AG10803 (cell line): ENCODE results near the gene ZNRF4.

Experiments used
- DNase-seq: peaks from one replicate; pipeline ENCODE4 v3.0.0; 2010; ENCODE audit warnings: low read depth
- H3K4me3 ChIP-seq: 2 replicates; pipeline ENCODE4 v1.5.1; 2011; ENCODE audit warnings: mild to moderate bottlenecking, low read length, control low read depth
- CTCF ChIP-seq: conservative IDR thresholded peaks from 2 replicates; pipeline ENCODE4 v1.5.1; 2011; ENCODE audit warnings: mild to moderate bottlenecking, low read length, control low read depth, inconsistent platforms

ZNRF4 gene

DNA sequence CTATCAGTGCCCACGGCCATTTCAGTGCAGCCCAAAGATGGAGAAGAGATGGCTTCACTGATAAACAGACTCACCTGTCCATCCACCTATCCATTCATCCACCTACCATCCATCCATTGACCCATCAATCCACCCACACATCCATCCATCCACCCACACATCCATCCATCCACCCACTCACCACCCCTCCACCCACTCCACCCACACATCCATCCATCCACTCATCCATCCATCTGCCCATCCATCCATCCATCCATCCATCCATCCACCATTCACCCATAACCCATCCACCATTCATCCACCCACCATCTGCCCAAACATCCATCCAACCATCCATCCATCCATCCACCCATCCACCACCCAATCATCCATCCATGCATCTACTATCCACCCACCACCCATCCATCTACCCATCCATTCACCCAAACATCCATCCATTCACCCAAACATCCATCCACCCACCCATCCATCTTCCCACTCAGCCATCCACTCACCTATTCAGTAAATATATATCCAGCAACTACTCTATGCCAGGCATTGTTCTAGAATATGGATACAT, 31.6 kb upstream of the ZNRF4 start:
- H3K4me3 ChIP-seq = no peak overlapping the region
- no peak for TF ChIP-seq CTCF
- no peak for DNase-seq

DNA sequence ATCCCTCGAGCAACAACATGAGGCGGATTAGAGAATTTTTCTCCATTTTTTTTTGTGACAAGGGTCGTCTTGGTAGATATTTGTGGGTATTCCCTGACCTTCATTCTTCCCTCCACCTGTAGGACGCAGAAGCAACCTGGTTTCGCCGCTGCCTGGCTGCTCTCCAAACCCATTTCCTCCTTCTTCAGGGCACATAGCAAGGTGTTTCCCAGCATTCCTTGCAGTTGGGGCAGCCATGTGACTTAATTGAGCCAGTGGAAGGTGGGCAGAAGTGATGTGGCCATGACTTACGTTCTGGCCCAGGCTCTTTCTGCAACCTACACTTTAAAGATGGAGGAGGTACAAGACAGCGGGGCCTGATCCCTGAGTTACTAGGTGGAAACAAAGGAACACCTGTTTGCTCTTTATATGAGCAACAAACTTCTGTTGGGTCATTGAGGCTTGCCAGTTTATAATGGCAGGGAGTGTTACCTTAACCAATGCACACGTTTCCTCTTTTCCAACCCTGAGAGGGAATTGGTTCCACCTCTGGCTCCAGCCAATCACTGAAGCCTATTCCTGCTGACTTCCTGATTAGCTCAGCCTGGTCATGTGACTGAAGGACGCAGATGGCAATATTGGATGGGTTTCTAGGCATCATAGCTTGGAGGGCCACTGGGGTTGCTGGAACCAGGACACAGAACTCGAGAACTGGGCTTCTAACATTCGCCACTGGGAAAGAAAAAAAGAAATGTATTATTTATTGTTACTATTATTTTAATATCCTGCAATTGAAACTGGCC, 30.8 kb upstream of the ZNRF4 start:
- no peak for DNase-seq
- TF ChIP-seq CTCF = no peak
- H3K4me3 ChIP-seq = no peak overlapping the region

DNA sequence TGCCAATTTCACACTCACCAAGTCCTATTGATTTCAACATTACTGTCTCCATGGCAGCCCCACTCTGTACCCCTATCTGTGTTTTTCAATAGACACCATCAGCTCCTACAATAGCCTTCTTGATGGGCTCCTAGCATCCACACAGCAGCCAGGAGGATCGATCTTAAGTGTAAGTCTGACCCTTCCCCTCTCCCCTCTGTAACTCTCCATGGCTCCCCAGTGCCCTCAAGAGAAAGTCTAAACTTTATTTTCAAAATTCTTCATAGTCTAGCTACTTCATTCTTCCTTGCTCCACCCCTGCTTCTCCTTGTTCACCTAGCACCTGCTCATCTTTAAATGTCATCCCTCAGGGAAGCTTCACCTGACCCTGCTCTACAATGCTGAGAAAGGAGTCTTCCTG, 30.0 kb upstream of the ZNRF4 start:
- H3K4me3 ChIP-seq = no peak overlapping the region
- no peak for DNase-seq
- no peak for TF ChIP-seq CTCF

DNA sequence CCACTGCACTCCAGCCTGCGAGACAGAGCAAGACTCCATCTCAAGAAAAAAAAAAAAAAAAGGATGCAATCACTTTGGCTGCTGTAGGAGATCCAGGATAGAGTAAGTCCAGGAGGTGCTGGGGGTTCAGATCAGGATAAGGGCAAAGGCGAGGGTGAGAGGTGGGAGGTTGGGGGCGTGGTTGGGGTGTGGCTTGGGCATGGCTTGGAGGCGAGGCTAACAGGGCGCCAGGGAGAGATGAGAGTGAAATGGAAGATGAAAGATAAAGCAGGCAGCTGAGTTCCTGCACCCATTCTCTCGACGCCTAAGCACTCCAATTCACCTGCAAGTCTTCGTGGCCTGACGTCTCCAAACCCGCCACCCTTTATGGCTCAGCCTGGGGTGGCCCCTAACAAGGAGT, 25.0 kb upstream of the ZNRF4 start:
- no peak for DNase-seq
- H3K4me3 ChIP-seq = no peak overlapping the region
- TF ChIP-seq CTCF = no peak

DNA sequence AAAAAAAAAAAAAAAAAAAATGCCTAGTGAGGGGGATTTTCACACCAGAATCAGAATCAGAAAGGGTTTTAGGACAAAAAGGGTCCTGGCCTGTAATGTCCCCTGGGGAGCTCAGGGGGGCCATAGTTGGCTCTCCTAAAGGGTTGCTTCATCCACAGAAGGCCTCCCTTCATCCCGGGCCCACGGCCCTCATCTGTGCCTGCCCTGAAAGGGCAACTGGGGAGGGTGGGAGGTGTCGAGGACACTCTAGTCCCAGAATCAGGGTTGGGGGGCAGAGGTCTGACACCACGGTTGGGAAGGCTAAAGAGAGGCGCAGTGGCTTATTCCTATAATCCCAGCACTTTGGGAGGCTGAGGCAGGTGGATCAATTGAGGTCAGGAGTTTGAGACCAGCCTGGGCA, 22.5 kb upstream of the ZNRF4 start:
- DNase-seq = no peak
- H3K4me3 ChIP-seq = no peak overlapping the region
- TF ChIP-seq CTCF = no peak

DNA sequence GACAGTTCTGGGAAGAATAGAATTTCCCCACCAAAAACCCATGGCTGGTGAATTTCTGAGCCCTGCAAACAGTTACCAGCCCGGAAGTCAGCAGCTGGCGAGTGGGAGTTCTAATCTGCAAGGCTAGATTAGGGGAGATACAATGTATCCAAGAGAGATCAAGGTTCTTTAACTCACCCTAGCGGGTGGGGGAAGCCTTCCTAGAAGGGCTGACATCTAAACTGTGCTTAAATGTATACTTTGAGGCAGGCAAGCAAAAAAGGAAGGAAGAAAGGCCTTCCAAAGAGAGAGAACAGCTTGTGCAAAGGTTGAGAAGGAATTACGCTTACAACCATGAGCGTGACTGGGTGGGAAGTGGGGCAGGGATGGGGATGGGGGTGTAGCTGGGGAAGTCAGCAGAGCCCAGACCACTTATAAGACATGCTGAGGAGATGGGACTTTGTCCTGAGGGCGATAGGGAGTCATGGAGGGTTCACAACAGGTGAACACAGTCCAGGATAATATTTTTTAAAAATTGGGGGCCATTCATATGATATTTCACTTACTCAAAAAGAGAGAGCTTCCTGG, 20.8 kb upstream of the ZNRF4 start:
- no peak overlapping the region for H3K4me3 ChIP-seq
- DNase-seq = no peak
- TF ChIP-seq CTCF = no peak
